HG02870 (cell line): ENCODE results near the gene AFAP1L2.
A peak's percentile ranks its signal among the peaks of the same experiment; 100 is the strongest.

ENCODE experiments used
- ATAC-seq: cut with Tn5 transposase; IDR thresholded peaks from one replicate; pipeline ENCODE4 v1.9.1; 2021; ENCODE audit warnings: mild to moderate bottlenecking, moderate library complexity; ENCODE audit not compliant: unreplicated experiment

The AFAP1L2 gene

DNA sequence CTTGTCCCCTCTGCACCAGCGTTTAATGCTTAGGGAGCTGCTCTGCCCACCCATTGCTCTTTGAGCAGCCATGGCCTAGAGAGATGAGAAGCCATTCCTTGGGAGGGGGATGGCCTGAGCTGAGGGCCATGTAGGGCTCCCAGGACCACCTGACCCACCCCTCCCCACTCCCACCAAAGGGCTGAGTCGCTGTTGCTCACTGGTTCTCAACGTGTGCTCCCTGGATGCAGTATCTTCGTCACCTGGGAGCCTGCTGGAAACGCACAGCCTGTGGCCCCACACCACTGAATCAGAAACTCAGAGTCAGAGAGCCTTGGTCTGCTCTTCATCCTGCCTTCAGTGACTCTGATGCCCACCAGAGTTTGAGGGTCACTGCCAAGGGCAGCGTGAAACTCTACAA is 128.2 kb downstream of the AFAP1L2 start:
- no peak for ATAC-seq

DNA sequence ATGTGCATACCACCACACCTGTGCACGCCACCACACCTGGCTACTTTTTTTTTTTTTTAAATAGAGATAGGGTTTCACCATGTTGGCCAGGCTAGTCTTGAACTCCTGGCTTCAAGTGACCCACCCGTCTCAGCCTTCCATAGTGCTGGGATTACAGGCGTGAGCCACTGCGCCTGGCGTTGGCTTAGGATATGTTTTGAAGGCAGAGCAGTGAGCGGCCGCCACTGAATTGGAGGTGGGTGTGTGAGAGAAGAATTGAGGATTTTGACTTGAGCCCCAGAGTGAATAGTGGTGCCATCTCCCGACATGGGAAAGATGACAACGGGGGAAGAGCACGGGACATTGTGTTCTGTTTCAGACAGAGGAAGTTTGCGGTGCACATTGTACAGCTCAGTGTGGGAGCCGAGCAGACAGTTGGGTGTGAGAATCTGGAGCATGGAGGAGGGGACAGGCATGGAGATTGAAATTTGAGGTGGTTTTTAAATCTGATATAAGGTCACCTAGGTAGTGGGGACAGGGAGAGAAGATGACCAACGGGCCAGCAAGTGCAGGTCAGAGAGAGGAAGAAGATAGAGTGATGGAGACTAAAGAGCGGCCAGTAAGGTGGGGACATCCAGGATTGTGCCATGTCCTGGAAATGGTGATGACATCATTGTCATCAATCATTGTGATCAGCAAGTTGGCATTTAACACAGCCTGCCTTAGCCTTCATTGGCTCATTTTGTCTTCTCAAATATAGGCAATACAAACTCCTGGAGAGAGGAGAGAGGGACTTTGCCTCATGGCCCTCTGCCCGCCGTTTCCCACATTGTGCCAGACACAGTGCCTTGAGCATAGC is 129.5 kb downstream of the AFAP1L2 start:
- ATAC-seq, result no peak

DNA sequence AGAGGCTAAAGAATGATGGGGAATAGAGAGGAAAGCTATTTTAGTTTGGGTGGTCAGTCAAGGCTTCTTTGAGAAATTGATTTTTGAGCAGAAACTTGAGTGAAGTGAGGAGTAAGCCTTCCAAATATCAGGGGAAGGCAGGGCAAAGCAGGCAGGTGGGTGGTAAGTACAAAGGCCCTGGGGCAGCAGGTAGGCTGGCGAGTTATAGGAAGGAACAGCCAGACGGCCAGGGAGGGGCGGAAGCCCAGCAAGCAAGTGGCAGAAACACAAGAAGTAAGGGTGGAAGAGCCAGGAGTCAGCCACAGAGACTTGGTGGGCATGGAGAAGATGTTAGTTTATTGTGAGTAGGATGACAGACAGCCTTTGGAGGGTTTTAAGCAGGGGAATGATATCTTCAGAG is 130.4 kb downstream of the AFAP1L2 start:
- no peak for ATAC-seq

DNA sequence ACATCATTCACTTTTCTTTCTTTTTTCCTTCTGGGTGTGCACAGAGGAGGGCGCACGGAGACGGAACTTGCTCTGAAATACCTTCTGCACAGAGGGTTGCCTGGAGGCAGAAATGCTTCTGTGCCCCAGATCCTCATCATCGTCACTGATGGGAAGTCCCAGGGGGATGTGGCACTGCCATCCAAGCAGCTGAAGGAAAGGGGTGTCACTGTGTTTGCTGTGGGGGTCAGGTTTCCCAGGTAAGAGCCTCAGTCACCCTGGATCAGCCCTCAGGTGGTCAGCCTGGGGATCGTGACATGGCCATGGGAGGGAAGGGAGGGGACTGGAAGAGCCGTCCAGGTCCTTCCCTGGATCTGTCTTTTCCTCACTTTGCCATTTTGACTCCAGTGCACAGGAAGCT is 131.6 kb downstream of the AFAP1L2 start:
- ATAC-seq, result no peak

DNA sequence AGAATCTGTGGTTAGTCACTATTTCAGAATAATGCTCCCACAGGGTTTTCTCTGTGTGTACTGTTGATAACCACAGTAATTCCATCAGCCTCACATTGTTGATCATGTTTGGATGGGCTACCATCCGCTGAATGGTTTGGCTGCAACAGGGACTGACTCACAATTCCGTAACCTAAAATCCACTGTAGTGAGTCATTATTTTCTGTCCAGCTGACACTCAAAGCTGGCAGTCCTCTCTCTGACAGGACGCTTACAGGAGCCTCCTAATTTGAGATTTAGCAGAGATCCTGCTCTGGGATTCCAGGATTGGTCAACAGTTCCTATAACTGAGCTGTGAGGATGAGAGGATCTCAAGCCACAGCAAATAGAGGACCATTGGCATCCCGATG is 132.5 kb downstream of the AFAP1L2 start:
- ATAC-seq, result no peak

DNA sequence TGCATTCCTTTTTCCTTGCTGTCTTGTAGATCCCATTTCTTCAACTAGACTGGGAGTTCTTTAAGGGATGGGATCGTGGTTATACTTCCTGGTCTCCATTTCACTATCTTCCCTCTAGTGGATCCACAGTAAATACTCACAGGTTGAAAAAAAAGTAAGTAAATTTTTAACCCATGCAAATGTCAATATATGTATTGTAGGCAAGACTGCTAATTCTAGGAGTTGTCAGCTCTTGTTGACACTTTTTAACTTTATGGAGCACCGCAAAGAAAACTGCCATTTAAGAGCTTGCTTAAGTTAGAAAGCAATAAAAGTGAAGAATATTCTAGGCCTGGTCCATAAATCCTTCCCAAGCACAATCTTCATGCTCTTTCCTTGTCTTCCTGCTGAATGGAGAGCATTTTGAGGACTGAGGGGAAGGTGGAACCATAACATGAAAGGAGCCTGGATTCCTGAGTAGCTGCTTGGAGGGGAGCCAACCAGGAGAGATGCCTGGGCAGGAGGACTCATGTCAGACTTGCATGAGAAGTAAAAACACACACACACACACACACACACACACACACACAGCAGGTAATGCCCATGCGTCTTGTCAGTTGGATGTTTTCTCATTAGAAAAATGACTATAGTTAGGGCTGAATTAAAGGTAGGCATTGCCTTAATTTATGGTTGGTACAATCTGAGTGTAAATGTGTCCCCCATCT is 133.1 kb downstream of the AFAP1L2 start:
- ATAC-seq, result no peak

DNA sequence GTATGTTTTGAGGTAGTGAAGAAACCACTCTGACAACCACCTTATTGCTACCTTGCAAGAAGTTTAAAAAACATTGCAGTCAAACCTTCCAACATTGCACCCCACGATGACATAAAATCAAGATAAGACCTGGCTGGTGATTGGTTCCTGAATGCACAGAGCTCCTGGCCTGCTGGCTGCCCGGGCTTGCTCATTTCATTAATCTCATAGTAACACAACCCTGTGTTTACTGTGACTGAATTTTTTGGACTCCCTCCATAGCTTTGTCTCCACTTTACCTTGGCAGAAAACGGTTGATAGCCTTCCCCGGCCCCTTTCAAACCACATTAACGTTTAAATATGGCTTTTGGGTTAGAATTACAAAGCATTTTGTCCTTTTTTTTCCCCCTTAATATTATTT is 137.8 kb downstream of the AFAP1L2 start:
- no peak for ATAC-seq

DNA sequence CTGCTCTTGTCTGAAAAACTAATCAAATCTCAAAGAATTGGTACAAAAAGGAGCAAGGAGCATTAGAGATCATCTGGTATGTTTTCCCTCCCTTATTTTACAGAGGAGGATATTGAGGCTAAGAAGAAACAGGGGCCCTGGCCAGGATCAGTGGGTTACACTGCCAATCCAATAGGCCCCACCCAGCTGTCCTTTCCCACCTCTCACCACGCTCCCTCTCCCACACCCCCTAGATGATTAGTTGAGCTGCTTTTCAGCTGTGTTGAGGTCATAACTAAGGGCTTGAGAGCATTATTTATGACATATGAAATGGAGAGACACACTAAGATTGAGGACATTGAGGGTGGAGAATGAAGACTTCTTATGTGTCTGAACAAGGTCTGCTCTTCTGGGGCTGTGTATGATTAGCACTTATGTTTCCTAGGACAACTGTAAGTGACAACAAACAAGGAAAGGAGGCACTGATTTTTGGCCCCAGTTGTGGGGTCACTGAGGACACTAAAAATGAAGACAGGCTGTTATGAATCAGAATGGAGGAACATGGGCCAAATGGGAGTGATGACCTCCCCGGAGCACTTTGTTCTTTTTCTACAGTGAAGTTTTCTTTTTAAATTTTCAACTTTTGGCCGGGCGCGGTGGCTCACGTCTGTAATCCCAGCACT is 138.8 kb downstream of the AFAP1L2 start:
- no peak for ATAC-seq

DNA sequence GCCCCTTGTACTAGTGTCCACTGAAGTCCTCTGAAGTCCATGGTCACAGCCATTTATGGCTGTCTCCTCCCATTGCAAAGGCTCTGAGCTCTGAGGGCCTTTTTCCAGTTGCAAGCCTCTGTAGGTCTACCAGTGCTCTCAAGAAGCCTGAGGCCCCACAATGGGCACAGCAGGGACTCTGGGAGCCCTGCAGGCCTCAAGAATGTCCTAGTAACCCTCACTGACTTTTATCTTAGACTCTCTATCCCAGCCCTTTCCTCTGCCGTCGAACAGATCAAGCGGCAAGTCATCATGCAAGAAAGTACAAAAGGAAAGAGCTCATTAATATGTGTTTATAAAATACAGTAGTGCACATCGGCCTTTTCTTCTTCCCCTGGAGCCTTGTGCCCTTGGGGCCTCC is 141.8 kb downstream of the AFAP1L2 start:
- ATAC-seq, result no peak

DNA sequence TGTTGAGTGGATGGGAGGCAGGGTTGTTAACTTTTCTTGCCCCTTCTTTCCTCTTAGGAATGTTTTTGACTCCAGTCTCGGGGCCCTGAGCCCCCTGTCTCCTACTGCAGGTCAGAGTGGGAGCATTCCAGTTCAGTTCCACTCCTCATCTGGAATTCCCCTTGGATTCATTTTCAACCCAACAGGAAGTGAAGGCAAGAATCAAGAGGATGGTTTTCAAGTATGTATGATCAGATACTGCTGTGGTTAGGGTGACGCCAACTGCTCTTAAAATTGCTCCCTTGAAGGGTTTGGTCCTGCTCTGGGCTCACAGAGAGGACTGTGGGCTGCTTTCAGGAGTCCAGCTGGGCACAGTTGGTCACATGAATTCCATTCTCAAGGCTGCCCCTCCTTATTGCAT is 143.2 kb downstream of the AFAP1L2 start:
- ATAC-seq, result peak; percentile 75

DNA sequence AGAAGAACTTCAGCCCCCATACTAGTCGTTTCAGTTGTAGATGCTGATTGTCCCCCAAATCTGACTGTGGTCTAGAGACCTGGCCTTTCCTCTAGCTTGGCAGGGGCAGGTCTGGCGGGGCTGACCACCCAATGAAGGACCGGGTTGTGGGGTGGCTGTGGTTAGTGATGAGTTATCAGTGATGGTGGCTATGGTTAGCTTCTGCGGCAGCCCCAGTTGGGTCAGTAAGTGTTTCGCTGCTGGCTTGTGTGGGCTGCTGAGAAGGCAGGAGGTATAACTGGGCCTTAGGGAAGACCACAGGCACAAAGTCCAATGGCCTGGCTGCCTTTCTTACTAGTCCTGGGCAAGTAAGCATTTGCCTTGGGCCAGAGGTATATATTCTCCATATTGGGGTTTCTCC is 143.9 kb downstream of the AFAP1L2 start:
- no peak for ATAC-seq

DNA sequence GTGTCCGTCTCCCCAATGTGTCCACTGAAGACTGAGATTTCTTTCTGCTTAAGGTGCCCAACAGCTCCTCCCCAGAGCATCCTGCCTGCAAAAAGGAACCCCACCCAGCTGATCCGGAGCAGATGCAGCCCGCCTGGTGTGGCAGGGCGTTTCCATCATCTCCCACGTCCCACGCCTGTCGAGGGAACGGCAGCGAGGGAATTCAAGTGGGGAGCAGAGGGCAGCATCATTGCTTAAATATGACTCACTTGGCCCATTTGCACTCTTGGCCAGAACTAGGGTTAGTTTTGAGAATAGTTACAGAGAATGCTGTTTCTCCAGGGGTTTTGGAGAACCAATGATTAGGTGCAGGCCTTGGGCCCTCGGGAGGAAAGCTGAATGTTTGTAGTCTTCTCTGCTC is 144.5 kb downstream of the AFAP1L2 start:
- ATAC-seq, result no peak

DNA sequence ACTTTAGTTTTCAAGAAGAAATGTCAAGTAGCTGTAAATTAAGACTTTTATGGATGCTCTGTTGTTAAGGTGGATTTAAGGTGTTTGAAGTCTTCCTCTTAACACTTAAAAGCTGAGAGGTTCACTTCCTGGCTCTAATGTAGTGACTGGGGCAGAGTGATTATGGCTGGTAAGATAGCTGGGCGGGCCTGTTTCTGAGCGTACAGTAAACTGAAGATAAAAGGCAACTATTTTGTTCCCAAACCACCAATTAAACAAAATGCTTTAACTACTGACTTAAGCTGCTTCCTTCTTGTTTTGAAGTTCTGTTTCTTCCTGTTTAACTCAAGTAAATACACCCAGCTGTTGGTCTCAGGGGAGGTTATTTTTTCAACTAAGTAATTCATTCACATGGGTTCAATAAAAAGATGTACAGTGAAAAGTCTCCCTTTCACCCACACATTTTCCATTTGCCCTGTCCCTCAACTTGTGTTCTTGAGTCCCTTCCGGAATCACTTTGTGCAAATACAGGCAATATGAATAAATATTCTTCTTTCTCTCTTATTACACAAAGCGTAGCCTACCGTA is 145.9 kb downstream of the AFAP1L2 start:
- ATAC-seq, result no peak

DNA sequence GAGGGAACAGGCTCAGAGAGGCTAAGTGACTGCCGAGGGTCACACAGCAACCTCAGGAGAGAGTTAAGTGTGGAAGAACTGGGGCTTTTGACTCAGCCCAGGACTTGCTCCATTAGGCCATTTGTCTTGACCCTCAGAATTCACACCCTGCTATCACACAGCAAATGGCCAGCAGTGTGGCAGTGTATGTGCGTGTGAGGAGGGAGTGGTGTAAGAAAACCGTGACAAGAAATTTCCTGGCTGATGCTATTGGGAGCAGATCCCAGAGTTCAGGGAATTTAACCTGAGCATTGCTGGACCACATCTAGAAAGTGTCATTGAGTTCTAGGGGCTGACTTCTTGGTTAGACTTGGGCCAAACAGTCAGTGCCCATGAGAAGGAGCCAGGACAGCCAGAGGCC is 146.8 kb downstream of the AFAP1L2 start:
- no peak for ATAC-seq

DNA sequence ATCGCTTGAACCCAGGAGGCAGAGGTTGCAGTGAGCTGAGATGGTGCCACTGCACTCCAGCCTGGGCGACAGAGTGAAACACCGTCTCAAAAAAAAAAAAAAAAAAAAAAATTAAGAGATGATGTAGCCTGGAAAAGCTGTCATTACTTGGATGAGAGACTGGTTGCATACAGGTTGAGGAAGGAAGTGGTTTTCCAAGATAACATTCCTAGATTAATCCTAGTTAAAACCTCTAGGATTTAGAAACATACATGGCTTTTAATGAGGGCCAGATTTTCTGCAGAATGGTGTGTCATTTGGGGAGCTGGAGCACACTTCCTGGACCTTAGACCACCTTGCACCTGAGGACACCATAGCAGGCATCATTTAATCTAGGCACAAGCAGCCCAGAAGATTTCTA is 147.5 kb downstream of the AFAP1L2 start:
- ATAC-seq, result no peak

DNA sequence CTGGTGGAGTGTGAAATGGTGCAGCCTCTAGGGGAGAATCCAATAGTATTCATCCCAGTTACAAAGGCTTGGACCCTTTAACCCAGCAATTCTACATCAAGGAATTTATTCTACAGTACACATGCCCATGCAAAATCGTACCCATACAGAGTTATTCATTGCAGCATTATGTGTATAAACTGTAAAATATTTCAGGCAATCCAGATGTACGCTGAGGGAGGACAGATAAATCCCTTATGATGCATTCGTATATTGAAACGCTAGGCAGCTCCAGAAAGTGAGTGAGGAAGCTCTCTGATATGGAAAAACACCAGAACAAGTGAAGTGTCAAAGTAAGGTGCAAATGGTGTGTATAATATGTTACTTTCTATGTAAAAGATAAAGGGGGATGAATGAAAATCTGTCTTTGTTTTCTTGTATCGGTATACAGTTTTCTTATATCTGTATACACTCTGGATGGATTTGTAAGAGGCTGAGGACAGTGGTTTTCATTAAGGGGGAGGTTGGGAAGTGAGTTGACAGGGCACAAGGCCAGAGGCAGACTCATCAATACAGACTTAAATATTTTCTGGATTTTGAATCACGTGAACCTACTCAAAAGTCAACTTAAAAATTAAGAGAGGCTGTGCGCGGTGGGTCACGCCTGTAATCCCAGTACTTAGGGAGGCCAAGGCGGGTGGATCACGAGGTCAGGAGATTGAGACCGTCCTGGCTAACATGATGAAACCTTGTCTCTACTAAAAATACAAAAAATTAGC is 148.1 kb downstream of the AFAP1L2 start:
- ATAC-seq, result no peak

DNA sequence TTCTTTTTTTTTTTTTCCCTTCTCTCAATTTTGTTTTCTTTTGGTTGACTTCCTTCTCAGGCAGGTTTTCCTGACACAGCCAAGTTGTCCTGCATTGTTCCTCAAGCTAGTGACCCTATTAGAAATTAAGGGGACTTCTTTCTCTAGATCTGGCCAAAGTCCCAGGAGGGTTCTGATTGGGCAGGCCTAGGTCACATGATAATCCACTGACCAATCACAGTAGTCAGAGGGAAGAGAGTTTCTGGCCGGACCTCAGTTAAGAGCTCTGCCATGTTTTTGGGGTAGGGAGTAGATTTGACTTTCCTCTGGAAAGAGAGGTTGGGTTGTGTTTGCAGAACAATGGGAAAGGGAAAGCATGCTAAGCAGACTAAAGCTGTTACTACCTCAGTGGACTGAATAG is 149.1 kb downstream of the AFAP1L2 start:
- no peak for ATAC-seq

DNA sequence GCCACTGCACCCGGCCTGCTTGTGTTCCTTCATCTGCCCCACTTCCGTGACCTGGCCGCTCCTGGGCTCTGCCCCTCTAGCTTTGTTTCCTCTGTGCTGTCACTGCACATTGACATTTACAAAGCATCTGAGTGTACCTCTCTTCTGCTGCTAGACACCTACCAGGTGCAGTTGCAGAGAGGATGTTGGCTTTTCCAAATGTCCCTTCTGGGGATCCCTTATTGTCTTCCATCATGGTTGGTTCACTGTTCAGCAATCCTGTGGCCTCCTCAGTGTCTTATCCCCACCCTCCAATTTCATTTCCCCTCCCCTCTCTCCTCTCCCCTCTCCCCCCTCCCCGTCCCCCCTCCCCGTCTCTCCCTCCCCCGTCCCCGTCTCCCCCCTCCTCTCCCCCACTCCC is 151.4 kb downstream of the AFAP1L2 start:
- no peak for ATAC-seq

DNA sequence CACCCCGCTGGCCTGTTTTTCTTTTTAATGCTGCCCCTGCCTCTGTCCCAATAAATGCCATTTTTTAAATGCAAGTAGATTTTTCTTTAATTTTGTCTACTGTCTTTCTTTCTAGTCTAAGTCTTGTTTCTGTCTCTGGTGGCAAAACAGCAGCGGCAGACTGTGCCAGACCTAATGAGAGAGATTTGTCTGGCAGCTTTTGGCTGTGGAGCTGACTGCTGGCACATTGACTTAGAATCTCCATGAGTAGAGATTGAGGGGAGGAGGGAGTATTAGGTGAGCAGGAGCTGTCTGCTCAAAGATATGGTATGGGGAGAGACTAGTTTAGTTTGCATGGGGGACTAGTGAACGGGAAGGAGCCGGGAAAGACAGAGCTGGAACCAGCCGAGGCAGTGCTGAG is 152.2 kb downstream of the AFAP1L2 start:
- no peak for ATAC-seq

DNA sequence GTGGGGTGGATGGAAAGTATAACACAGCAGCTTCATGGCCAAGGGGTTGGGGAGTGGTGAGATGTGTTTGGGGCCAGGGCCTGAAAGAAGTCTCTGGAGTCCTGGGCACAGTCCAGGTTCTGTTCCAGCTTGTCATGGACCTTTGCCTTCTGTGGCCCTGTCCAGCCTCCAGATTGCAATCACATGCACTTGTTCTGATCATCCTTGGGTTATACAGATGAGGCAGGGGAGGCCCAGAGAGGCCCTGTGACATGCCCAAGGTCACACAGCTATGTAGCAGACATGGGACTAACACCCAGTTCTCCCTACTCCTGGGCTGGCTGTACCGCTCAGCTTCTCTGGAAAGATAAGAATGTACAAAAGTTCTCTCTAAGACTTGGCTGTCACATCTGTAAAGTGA is 153.6 kb downstream of the AFAP1L2 start:
- ATAC-seq, result no peak

DNA sequence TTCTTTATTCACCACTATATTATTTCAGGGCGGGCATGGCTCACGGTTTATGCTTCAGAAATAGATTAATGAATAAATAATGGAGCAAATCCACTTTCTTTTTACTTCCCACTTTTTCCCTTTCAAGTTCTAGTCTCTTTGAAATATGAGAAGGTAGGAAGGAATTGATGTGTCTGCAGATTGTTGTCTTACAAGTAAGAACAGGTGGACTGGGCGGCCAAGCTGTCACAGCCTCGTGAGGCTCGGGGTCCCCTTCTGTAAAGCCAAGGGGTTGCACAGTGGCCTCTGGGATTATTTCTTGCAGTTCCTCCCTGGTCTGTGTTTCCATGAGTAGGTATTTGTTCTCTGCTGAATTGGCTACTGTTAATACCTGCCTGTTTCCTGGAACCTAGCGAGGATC is 154.1 kb downstream of the AFAP1L2 start:
- no peak for ATAC-seq
